HepG2 (cell line): Measurements from ENCODE around the gene MARCHF2. TPM values are rescaled to one million over a fixed set of nuclear protein-coding genes. Genes with fewer than 3 reads are reported as not detected.

Experiments used
- ARNT ChIP-seq: fragments of 450-650 bp; IDR thresholded peaks from 2 replicates; pipeline ENCODE4 v1.6.1; 2017
- CCDC6 ChIP-seq: sonication (generic); formaldehyde crosslinking; IDR thresholded peaks from 2 replicates; pipeline ENCODE4 v1.8.1; 2022; ENCODE audit warnings: mild to moderate bottlenecking, missing genetic modification reagents, moderate library complexity
- HDAC6 ChIP-seq: fragments of 200-600 bp; sonication (generic); IDR thresholded peaks from 2 replicates; pipeline ENCODE4 v1.7.0; 2017; ENCODE audit warnings: mild to moderate bottlenecking, antibody characterized with exemption, low read length, low read depth
- HOXA9 ChIP-seq: sonication (generic); formaldehyde crosslinking; IDR thresholded peaks from 2 replicates; pipeline ENCODE4 v1.8.1; 2022; ENCODE audit warnings: missing genetic modification reagents, mild to moderate bottlenecking, moderate library complexity, borderline replicate concordance
- MIER2 ChIP-seq: IDR thresholded peaks from 2 replicates; pipeline ENCODE4 v1.6.1; 2016; ENCODE audit warnings: missing biosample characterization, missing genetic modification reagents
- TARDBP ChIP-seq: sonication (generic); formaldehyde crosslinking; IDR thresholded peaks from 2 replicates; pipeline ENCODE4 v1.8.0; 2022; ENCODE audit warnings: mild to moderate bottlenecking, missing genetic modification reagents
- ZNF225 ChIP-seq: sonication (generic); formaldehyde crosslinking; IDR thresholded peaks from 2 replicates; pipeline ENCODE4 v1.4.0; 2020; ENCODE audit warnings: mild to moderate bottlenecking, missing genetic modification reagents
- ZNF263 ChIP-seq: sonication (generic); formaldehyde crosslinking; IDR thresholded peaks from 2 replicates; pipeline ENCODE4 v1.4.0; 2020; ENCODE audit warnings: missing genetic modification reagents
- ZNF616 ChIP-seq: sonication (generic); formaldehyde crosslinking; IDR thresholded peaks from 2 replicates; pipeline ENCODE4 v1.5.0; 2020; ENCODE audit warnings: low read depth, mild to moderate bottlenecking, missing genetic modification reagents
- ZNF713 ChIP-seq: sonication (generic); formaldehyde crosslinking; IDR thresholded peaks from 2 replicates; pipeline ENCODE4 v1.4.0; 2020; ENCODE audit warnings: mild to moderate bottlenecking, missing genetic modification reagents
- ZNF768 ChIP-seq: sonication (generic); formaldehyde crosslinking; IDR thresholded peaks from 2 replicates; pipeline ENCODE4 v1.4.0; 2020; ENCODE audit warnings: missing genetic modification reagents
- ZSCAN31 ChIP-seq: sonication (generic); formaldehyde crosslinking; IDR thresholded peaks from 2 replicates; pipeline ENCODE4 v1.5.0; 2020; ENCODE audit warnings: low read depth, mild to moderate bottlenecking, missing genetic modification reagents
- ZZZ3 ChIP-seq: sonication (generic); formaldehyde crosslinking; IDR thresholded peaks from 2 replicates; pipeline ENCODE4 v1.4.0; 2020; ENCODE audit warnings: missing genetic modification reagents, mild to moderate bottlenecking, borderline replicate concordance
- polyA plus RNA-seq, 8 experiments: library from polyadenylated mRNA; depleted of rRNA in 3 of 8; stranded (reverse) in 7 of 8; unstranded in 1 of 8; fragments of >200 nt; fragmentation: Illumina TruSeq in 4 of 8; extraction: Trizol in 4 of 8; gene quantifications; 2 replicates each; pipeline versions ENCODE4 v1.2.1 to v1.2.3, GENCODE V29; 2011 to 2016; ENCODE audit warnings: low read depth in 4 of 8, missing spikeins in 1 of 8, mixed read lengths in 1 of 8; ENCODE audit not compliant: insufficient read depth in 1 of 8
- total RNA-seq, 5 experiments: library from RNA; depleted of rRNA; stranded (reverse); fragments of >200 nt; fragmentation: Illumina TruSeq; extraction: Trizol; gene quantifications; 2 replicates each; pipeline ENCODE4 v1.2.3, GENCODE V29; 2016; ENCODE audit warnings: low read depth in 1 of 5
- TF ChIP-seq, protein P1 (sequence below): sonication (generic); formaldehyde crosslinking; IDR thresholded peaks from 2 replicates; pipeline ENCODE4; 2020; ENCODE audit warnings: missing genetic modification reagents, mild to moderate bottlenecking, borderline replicate concordance
- TF ChIP-seq, protein P2 (sequence below): sonication (generic); formaldehyde crosslinking; IDR thresholded peaks from 2 replicates; pipeline ENCODE4 v1.8.1; 2023; ENCODE audit warnings: mild to moderate bottlenecking, moderate library complexity, missing genetic modification reagents
- TF ChIP-seq, protein P3 (sequence below): sonication (generic); formaldehyde crosslinking; IDR thresholded peaks from 2 replicates; pipeline ENCODE4 v1.4.0; 2020; ENCODE audit warnings: missing genetic modification reagents
- TF ChIP-seq, protein P4 (sequence below): IDR thresholded peaks from 2 replicates; pipeline ENCODE4 v1.6.1; 2016; ENCODE audit warnings: missing genetic modification reagents, missing compliant biosample characterization
- TF ChIP-seq, protein P5 (sequence below): sonication (generic); formaldehyde crosslinking; IDR thresholded peaks from 2 replicates; pipeline ENCODE4 v1.8.0; 2022; ENCODE audit warnings: missing genetic modification reagents, mild to moderate bottlenecking, inconsistent platforms, borderline replicate concordance
- TF ChIP-seq, protein P6 (sequence below): sonication (generic); formaldehyde crosslinking; IDR thresholded peaks from 2 replicates; pipeline ENCODE4 v1.5.0; 2020; ENCODE audit warnings: mild to moderate bottlenecking, missing genetic modification reagents, moderate library complexity

The MARCHF2 gene
- total and polyA plus RNA-seq, 2 of the 13 experiments (the other 11 are each of a cell fraction or from before 2014, with no cell fraction given): 12.7 to 13.0 TPM

DNA sequence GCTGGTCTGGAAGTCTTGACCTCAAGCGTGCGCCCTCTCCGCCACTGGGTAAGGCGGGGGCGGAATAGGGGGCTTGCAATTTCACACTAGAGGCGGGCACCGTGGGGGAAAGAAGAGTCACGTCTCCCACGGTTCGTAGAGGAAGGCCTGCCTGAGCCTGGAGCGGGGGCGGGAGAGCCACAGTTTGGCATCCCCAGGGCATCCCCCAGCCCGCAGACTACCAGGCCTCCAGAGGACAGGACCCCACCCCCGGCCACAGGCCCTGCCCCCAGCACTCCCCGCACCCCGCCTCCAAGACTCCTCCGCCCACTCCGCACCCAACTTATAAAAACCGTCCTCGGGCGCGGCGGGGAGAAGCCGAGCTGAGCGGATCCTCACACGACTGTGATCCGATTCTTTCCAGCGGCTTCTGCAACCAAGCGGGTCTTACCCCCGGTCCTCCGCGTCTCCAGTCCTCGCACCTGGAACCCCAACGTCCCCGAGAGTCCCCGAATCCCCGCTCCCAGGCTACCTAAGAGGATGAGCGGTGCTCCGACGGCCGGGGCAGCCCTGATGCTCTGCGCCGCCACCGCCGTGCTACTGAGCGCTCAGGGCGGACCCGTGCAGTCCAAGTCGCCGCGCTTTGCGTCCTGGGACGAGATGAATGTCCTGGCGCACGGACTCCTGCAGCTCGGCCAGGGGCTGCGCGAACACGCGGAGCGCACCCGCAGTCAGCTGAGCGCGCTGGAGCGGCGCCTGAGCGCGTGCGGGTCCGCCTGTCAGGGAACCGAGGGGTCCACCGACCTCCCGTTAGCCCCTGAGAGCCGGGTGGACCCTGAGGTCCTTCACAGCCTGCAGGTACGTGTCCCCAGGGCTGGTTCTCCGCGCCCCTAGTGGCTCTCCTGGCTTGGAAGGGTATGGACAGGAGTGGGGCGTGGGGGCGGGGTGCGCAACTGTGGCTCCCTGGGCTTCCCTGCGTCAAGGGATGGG, 49.0 kb upstream of the MARCHF2 start, which contains the start of gene ANGPTL4 (continued):
- TF ChIP-seq, protein P1, sequence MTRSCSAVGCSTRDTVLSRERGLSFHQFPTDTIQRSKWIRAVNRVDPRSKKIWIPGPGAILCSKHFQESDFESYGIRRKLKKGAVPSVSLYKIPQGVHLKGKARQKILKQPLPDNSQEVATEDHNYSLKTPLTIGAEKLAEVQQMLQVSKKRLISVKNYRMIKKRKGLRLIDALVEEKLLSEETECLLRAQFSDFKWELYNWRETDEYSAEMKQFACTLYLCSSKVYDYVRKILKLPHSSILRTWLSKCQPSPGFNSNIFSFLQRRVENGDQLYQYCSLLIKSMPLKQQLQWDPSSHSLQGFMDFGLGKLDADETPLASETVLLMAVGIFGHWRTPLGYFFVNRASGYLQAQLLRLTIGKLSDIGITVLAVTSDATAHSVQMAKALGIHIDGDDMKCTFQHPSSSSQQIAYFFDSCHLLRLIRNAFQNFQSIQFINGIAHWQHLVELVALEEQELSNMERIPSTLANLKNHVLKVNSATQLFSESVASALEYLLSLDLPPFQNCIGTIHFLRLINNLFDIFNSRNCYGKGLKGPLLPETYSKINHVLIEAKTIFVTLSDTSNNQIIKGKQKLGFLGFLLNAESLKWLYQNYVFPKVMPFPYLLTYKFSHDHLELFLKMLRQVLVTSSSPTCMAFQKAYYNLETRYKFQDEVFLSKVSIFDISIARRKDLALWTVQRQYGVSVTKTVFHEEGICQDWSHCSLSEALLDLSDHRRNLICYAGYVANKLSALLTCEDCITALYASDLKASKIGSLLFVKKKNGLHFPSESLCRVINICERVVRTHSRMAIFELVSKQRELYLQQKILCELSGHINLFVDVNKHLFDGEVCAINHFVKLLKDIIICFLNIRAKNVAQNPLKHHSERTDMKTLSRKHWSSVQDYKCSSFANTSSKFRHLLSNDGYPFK (CRISPR knock-in tag): no peak
- no peak for TF ChIP-seq ZNF713
- TF ChIP-seq ZZZ3: no peak
- peak; percentile 76; the same call in 1 of the 2 replicates for TF ChIP-seq TARDBP (CRISPR knock-in tag)
- no peak for TF ChIP-seq HDAC6
- TF ChIP-seq, protein P2, sequence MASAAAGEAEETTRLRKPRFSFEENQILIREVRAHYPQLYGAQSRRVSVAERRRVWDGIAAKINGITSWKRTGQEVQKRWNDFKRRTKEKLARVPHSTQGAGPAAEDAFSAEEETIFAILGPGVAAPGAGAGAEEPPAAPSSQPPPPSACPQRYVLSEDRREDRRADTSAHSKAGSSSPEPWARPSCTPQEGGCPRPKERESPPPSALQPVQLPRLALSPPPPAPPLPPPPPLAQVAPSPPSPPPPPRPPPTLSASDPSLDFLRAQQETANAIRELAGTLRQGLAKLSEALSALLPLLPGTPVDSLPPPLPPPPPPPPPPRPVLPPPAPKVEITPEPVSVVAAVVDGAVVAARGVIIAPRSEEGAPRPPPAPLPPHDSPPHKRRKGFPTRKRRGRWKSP: peak; percentile 96
- TF ChIP-seq, protein P3, sequence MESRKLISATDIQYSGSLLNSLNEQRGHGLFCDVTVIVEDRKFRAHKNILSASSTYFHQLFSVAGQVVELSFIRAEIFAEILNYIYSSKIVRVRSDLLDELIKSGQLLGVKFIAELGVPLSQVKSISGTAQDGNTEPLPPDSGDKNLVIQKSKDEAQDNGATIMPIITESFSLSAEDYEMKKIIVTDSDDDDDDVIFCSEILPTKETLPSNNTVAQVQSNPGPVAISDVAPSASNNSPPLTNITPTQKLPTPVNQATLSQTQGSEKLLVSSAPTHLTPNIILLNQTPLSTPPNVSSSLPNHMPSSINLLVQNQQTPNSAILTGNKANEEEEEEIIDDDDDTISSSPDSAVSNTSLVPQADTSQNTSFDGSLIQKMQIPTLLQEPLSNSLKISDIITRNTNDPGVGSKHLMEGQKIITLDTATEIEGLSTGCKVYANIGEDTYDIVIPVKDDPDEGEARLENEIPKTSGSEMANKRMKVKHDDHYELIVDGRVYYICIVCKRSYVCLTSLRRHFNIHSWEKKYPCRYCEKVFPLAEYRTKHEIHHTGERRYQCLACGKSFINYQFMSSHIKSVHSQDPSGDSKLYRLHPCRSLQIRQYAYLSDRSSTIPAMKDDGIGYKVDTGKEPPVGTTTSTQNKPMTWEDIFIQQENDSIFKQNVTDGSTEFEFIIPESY: peak; percentile 65; the same call in 1 of the 2 replicates
- TF ChIP-seq CCDC6: no peak
- no peak for TF ChIP-seq ZNF616
- TF ChIP-seq, protein P4, sequence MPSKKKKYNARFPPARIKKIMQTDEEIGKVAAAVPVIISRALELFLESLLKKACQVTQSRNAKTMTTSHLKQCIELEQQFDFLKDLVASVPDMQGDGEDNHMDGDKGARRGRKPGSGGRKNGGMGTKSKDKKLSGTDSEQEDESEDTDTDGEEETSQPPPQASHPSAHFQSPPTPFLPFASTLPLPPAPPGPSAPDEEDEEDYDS (CRISPR knock-in tag): peak; percentile 96
- TF ChIP-seq, protein P5, sequence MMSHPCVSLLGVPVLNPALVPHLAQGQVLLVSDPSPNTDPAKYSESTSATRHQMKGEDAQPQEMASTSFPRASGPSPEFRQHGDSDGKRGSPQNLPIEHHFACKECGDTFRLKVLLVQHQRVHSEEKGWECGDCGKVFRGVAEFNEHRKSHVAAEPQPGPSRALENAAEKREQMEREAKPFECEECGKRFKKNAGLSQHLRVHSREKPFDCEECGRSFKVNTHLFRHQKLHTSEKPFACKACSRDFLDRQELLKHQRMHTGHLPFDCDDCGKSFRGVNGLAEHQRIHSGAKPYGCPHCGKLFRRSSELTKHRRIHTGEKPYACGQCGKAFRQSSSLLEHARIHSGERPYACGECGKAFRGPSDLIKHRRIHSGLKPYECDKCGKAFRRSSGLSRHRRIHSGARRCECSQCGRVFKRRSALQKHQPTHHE (CRISPR knock-in tag): no peak
- no peak for TF ChIP-seq ZSCAN31 (CRISPR knock-in tag)
- no peak for TF ChIP-seq ARNT
- TF ChIP-seq, protein P6, sequence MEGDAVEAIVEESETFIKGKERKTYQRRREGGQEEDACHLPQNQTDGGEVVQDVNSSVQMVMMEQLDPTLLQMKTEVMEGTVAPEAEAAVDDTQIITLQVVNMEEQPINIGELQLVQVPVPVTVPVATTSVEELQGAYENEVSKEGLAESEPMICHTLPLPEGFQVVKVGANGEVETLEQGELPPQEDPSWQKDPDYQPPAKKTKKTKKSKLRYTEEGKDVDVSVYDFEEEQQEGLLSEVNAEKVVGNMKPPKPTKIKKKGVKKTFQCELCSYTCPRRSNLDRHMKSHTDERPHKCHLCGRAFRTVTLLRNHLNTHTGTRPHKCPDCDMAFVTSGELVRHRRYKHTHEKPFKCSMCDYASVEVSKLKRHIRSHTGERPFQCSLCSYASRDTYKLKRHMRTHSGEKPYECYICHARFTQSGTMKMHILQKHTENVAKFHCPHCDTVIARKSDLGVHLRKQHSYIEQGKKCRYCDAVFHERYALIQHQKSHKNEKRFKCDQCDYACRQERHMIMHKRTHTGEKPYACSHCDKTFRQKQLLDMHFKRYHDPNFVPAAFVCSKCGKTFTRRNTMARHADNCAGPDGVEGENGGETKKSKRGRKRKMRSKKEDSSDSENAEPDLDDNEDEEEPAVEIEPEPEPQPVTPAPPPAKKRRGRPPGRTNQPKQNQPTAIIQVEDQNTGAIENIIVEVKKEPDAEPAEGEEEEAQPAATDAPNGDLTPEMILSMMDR (CRISPR knock-in tag): peak; percentile 4; the same call in 1 of the 2 replicates
- no peak for TF ChIP-seq HOXA9 (CRISPR knock-in tag)
- peak; percentile 40; the same call in 1 of the 2 replicates for TF ChIP-seq ZNF263
- peak; percentile 72; the same call in 1 of the 2 replicates for TF ChIP-seq ZNF768 (CRISPR knock-in tag)
- no peak for TF ChIP-seq ZNF225
- no peak for TF ChIP-seq MIER2
